Inflammatory macrophage treated with lipopolysaccharide for 1 hour (primary cell): ENCODE data around the gene TLX1.
A peak's percentile ranks its signal among the peaks of the same experiment; 100 is the strongest.

Source experiments
- DNase-seq, 2 donors: peaks; one replicate each; pipeline ENCODE4 v3.0.0-alpha.2; 2020 to 2022

Gene TLX1

GRCh38 chr10:101130984-101131961, at the start of gene TLX1:
TLX1 (plus strand) TSS chr10:101131300; CDS start chr10:101131542, 242 bp downstream.
- DNase-seq: no peak

GRCh38 chr10:101085846-101086245, 45.3 kb upstream of the TLX1 start:
- DNase-seq: no peak

GRCh38 chr10:101087376-101087775, 43.7 kb upstream of the TLX1 start:
- DNase-seq: no peak

- DNase-seq: no peak
Observed at GRCh38 chr10:101087965-101088364, 43.1 kb upstream of the TLX1 start.

- DNase-seq: no peak
Observed at GRCh38 chr10:101089520-101090299, 41.4 kb upstream of the TLX1 start.

GRCh38 chr10:101090597-101090996, 40.5 kb upstream of the TLX1 start:
- DNase-seq: no peak

GRCh38 chr10:101091546-101092290, 39.4 kb upstream of the TLX1 start:
- no peak for DNase-seq

GRCh38 chr10:101092881-101093354, 38.2 kb upstream of the TLX1 start:
- no peak for DNase-seq

- DNase-seq: no peak
Observed at GRCh38 chr10:101094121-101094879, 36.8 kb upstream of the TLX1 start.

GRCh38 chr10:101095004-101095403, 36.1 kb upstream of the TLX1 start:
- DNase-seq: no peak

GRCh38 chr10:101095550-101096213, 35.4 kb upstream of the TLX1 start:
- DNase-seq: peak; percentile 48 to 84

- DNase-seq: no peak
Observed at GRCh38 chr10:101096378-101096777, 34.7 kb upstream of the TLX1 start.

GRCh38 chr10:101097881-101098280, 33.2 kb upstream of the TLX1 start:
- DNase-seq: no peak

GRCh38 chr10:101099901-101100300, 31.2 kb upstream of the TLX1 start:
- no peak for DNase-seq

- no peak for DNase-seq
Observed at GRCh38 chr10:101101372-101101881, 29.7 kb upstream of the TLX1 start.

- DNase-seq: no peak
Observed at GRCh38 chr10:101103430-101103829, 27.7 kb upstream of the TLX1 start.

GRCh38 chr10:101106351-101106750, 24.7 kb upstream of the TLX1 start:
- DNase-seq: no peak

GRCh38 chr10:101107771-101108170, 23.3 kb upstream of the TLX1 start:
- DNase-seq: no peak

- DNase-seq: no peak
Observed at GRCh38 chr10:101110856-101111523, 20.1 kb upstream of the TLX1 start.

- no peak for DNase-seq
Observed at GRCh38 chr10:101111547-101111946, 19.6 kb upstream of the TLX1 start.
